HepG2 (cell line): ENCODE measurements around the gene IL17RC. TPM values are rescaled to one million over a fixed set of nuclear protein-coding genes. Genes with fewer than 3 reads are reported as not detected.

Experiments used
- AKAP8 ChIP-seq: sonication (generic); formaldehyde crosslinking; IDR thresholded peaks from 2 replicates; pipeline ENCODE4 v1.5.1; 2020; ENCODE audit warnings: mild to moderate bottlenecking, missing genetic modification reagents
- DDIT3 ChIP-seq: sonication (generic); formaldehyde crosslinking; IDR thresholded peaks from 2 replicates; pipeline ENCODE4 v1.4.0; 2020; ENCODE audit warnings: mild to moderate bottlenecking, missing genetic modification reagents
- GMEB2 ChIP-seq: IDR thresholded peaks from 2 replicates; pipeline ENCODE4 v1.6.1; 2016; ENCODE audit warnings: missing biosample characterization, missing genetic modification reagents, low read depth
- ISX ChIP-seq: sonication (generic); formaldehyde crosslinking; conservative IDR thresholded peaks from 2 replicates; pipeline ENCODE4 v1.5.0; 2020; ENCODE audit warnings: missing genetic modification reagents
- KLF12 ChIP-seq: sonication (generic); formaldehyde crosslinking; IDR thresholded peaks from 2 replicates; pipeline ENCODE4 v1.4.0; 2020; ENCODE audit warnings: missing genetic modification reagents, borderline replicate concordance
- MZF1 ChIP-seq: sonication (generic); formaldehyde crosslinking; IDR thresholded peaks from 2 replicates; pipeline ENCODE4 v1.8.1; 2023; ENCODE audit warnings: mild to moderate bottlenecking, missing genetic modification reagents, borderline replicate concordance
- PHF21A ChIP-seq: sonication (generic); formaldehyde crosslinking; IDR thresholded peaks from 2 replicates; pipeline ENCODE4 v1.5.0; 2020; ENCODE audit warnings: mild to moderate bottlenecking, missing genetic modification reagents
- RBM22 ChIP-seq: fragments of 200-400 bp; formaldehyde crosslinking; optimal IDR thresholded peaks from 2 replicates; pipeline ENCODE3; 2017; ENCODE audit warnings: mild to moderate bottlenecking, low read length, moderate library complexity
- RELA ChIP-seq: sonication (generic); formaldehyde crosslinking; IDR thresholded peaks from 2 replicates; pipeline ENCODE4 v1.4.0; 2020; ENCODE audit warnings: missing genetic modification reagents
- RXRA ChIP-seq: sonication (generic); formaldehyde crosslinking; IDR thresholded peaks from 2 replicates; pipeline ENCODE4 v1.5.1; 2020; ENCODE audit warnings: missing genetic modification reagents
- SNAPC4 ChIP-seq: sonication (generic); formaldehyde crosslinking; IDR thresholded peaks from 2 replicates; pipeline ENCODE4 v1.4.0; 2020; ENCODE audit warnings: mild to moderate bottlenecking, missing genetic modification reagents
- U2AF2 ChIP-seq: fragments of 200-400 bp; formaldehyde crosslinking; IDR thresholded peaks from 2 replicates; pipeline ENCODE4 v1.6.1; 2017; ENCODE audit warnings: low read depth, mild to moderate bottlenecking, low read length
- YY1 ChIP-seq: IDR thresholded peaks from 2 replicates; pipeline ENCODE4 v1.6.1; 2011; ENCODE audit warnings: low read length, low read depth, moderate library complexity, mild to moderate bottlenecking; ENCODE audit not compliant: insufficient read depth, insufficient replicate concordance
- ZBTB7A ChIP-seq: sonication (generic); formaldehyde crosslinking; IDR thresholded peaks from 2 replicates; pipeline ENCODE4 v1.8.0; 2022; ENCODE audit warnings: mild to moderate bottlenecking, missing genetic modification reagents
- ZGPAT ChIP-seq: IDR thresholded peaks from 2 replicates; pipeline ENCODE4 v1.6.1; 2016; ENCODE audit warnings: mild to moderate bottlenecking
- ZNF484 ChIP-seq: sonication (generic); formaldehyde crosslinking; IDR thresholded peaks from 2 replicates; pipeline ENCODE4 v1.5.1; 2020; ENCODE audit warnings: mild to moderate bottlenecking, low read depth, missing genetic modification reagents, borderline replicate concordance
- ZNF574 ChIP-seq: sonication (generic); formaldehyde crosslinking; IDR thresholded peaks from 2 replicates; pipeline ENCODE4 v1.4.0; 2020; ENCODE audit warnings: missing genetic modification reagents
- ZNF780A ChIP-seq: sonication (generic); formaldehyde crosslinking; IDR thresholded peaks from 2 replicates; pipeline ENCODE4 v1.8.0; 2022; ENCODE audit warnings: mild to moderate bottlenecking, missing genetic modification reagents, moderate library complexity
- polyA plus RNA-seq, 8 experiments: library from polyadenylated mRNA; depleted of rRNA in 3 of 8; stranded (reverse) in 7 of 8; unstranded in 1 of 8; fragments of >200 nt; fragmentation: Illumina TruSeq in 4 of 8; extraction: Trizol in 4 of 8; gene quantifications; 2 replicates each; pipeline versions ENCODE4 v1.2.1 to v1.2.3, GENCODE V29; 2011 to 2016; ENCODE audit warnings: low read depth in 4 of 8, missing spikeins in 1 of 8, mixed read lengths in 1 of 8; ENCODE audit not compliant: insufficient read depth in 1 of 8
- total RNA-seq, 5 experiments: library from RNA; depleted of rRNA; stranded (reverse); fragments of >200 nt; fragmentation: Illumina TruSeq; extraction: Trizol; gene quantifications; 2 replicates each; pipeline ENCODE4 v1.2.3, GENCODE V29; 2016; ENCODE audit warnings: low read depth in 1 of 5

The IL17RC gene
- total and polyA plus RNA-seq, 2 of the 13 experiments (the other 11 are each of a cell fraction or from before 2014, with no cell fraction given) = 20.7 to 24.0 TPM

GRCh38 chr3:9932843-9933560, 16.1 kb downstream of the IL17RC start (continued):
- peak; percentile 31 for TF ChIP-seq YY1
- TF ChIP-seq ZNF574 (CRISPR knock-in tag) = peak; percentile 59
- peak; percentile 22; the same call in 1 of the 2 replicates for TF ChIP-seq ISX (CRISPR knock-in tag)
- 0 out of 2 replicates have a peak, but pooled peaks have one; percentile 15 for TF ChIP-seq AKAP8 (CRISPR knock-in tag)
- peak; percentile 30; the same call in 1 of the 2 replicates for TF ChIP-seq KLF12 (CRISPR knock-in tag)
- peak; percentile 54; the same call in 1 of the 2 replicates for TF ChIP-seq RXRA (CRISPR knock-in tag)
- TF ChIP-seq MZF1 (CRISPR knock-in tag) = 0 out of 2 replicates have a peak, but pooled peaks have one; percentile 12
- TF ChIP-seq PHF21A (CRISPR knock-in tag) = peak; percentile 18; the same call in 1 of the 2 replicates
- TF ChIP-seq GMEB2 (CRISPR knock-in tag) = no peak
- peak; percentile 77; the same call in 1 of the 2 replicates for TF ChIP-seq ZGPAT (CRISPR knock-in tag)
- TF ChIP-seq ZBTB7A = peak; percentile 86
- no peak for TF ChIP-seq DDIT3
- TF ChIP-seq ZNF780A (CRISPR knock-in tag) = peak; percentile 69; the same call in 1 of the 2 replicates
- TF ChIP-seq U2AF2 = no peak
- TF ChIP-seq RBM22 = no peak
- TF ChIP-seq SNAPC4 = no peak
- TF ChIP-seq RELA (CRISPR knock-in tag) = no peak
- TF ChIP-seq ZNF484 (CRISPR knock-in tag) = peak; percentile 78; the same call in 1 of the 2 replicates
